ENCODE data around the gene HDAC1.

Gene HDAC1

GRCh38 chr1:32367912-32368635 lies 76.2 kb downstream of the HDAC1 start:
- no peak for FAIRE-seq
- DNase-seq (ENCODE audit: low spot score): no peak

DNA sequence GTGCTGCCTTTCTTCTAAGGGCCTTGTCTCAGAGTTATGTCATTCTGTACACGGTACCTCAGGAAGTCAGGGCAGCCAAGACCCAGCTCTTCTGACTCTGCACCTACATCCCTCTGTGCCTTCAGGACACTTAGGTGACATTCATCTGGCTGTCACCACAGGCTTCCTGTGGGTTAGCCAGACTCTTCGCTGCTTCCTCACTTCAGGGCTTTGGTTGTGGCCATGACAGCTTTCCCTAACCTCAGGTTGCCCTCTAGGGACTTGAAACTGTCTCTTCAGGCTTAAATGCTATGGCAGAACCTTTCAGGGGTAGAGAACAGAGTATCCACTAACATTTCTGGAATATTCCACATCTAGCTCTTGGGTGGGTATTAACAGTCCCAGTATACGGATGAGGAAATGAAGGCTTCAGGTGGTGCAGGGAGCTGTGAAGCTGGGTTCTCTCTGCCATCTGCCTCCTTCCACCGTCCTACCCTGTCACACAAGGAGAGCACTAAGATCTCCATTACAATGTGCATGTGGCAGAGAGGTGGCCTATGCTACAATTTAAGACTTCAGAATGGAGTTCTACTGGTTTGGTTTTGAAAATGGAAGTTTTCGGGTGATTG lies 80.4 kb downstream of the HDAC1 start:
- DNase-seq (ENCODE audit: low spot score) (no peak), FAIRE-seq (no peak)

GRCh38 chr1:32373996-32374592 lies 82.2 kb downstream of the HDAC1 start:
- DNase-seq (ENCODE audit: low spot score): no peak
- FAIRE-seq: no peak

DNA sequence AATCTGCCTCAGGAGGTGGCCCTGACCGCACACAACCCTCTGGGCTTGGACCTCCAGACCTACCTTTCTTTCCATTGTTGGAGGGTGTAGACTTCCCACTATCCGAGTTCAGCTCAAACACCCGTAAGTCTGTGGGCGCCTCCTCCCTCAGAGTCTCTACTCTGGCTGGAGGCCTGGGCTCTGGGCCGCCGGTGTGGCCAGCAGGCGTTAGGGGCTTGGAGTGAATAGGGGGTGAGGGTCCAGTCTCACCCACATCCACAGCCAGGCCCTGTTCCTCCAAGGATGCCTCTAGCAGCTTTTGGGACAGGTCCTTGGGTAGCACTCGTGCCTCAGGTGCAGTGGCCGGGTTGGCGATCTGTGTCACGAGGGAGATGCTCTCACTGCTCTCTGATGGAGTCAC lies 84.3 kb downstream of the HDAC1 start:
- FAIRE-seq: no peak
- DNase-seq (ENCODE audit: low spot score): no peak

DNA sequence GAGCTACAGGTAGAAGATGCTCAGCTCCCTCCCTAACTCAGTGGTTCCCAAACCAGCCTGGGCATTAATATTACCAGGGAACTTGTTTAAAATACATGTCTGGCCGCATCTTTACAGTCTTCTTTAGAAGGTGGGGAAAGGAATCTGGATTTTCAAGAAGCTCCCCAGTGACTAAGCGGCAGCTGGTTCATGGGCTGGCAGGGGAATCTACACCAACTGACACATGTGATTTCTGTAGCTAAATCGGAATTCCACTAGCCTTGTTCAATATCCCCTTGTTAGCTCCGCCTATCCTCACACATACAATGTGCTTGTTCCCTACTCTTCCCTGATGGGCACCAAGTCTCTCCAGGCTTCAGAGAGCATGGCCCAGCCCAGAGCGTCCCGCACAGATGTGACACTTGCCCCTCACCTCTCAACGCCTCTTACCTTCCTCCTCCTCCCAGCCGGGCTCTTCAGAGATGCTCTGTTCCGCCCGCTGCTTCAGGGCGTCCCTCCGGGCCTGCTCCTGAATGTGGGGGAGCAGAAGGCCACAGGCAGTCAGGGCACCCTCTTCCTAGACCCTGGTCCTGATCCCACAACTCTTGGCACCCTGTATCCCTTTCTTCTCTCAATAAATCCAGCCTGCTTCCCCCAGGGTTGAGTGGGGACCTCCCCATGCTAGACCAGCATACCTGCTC lies 85.8 kb downstream of the HDAC1 start:
- DNase-seq (ENCODE audit: low spot score): no peak
- FAIRE-seq: no peak

DNA sequence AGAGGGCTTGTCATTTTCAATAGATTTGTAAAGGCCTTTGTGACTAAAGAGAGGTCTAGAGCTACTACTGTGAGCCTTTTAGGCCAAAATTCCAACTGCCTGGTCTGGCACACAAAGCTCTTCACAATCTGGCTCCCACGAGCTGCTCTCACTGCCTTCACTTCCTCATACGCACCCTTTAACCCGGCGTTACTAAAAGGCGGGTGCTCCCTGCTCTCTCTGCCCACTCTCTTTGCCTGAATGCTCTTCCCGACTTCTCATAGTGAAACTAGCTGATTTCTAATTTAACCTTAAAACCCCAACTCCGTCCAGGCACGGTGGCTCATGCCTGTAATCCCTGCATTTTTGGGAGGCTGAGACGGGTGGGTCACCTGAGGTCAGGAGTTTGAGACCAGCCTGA lies 88.2 kb downstream of the HDAC1 start:
- FAIRE-seq: no peak
- no peak for DNase-seq (ENCODE audit: low spot score)

All from RCC 7860 (cell line).